ENCODE results near the gene TMEM39B.

DNA sequence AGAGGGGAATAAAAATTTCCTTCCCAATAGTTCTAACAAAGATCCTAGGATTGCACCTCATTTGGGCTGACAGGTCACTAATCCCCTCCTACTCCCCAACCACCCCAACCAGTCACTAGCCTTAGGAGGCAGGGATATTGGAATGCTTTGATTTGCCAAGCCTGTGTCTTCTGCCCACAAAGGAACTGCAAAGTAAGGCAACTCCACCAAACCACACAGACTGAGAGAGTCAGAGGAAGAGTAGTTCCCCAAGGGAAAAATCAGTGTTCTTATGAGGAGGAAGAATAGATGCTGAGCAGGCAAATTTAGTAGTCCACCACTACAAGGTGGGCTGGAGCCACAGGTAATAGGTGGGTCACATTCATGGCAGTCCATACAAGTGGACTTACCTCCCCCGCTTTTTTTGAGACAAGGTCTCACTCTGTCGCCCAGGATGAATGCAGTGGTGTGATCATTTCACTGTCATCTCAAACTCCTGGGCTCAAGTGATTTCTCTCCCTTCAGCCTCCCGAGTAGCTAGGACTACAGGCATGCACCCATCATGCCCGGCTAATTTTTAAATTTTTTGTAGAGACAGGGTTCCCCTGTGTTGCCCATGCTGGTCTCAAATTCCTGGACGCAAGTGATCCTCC is 3.7 kb upstream of the TMEM39B start:
- TF ChIP-seq, protein P1, sequence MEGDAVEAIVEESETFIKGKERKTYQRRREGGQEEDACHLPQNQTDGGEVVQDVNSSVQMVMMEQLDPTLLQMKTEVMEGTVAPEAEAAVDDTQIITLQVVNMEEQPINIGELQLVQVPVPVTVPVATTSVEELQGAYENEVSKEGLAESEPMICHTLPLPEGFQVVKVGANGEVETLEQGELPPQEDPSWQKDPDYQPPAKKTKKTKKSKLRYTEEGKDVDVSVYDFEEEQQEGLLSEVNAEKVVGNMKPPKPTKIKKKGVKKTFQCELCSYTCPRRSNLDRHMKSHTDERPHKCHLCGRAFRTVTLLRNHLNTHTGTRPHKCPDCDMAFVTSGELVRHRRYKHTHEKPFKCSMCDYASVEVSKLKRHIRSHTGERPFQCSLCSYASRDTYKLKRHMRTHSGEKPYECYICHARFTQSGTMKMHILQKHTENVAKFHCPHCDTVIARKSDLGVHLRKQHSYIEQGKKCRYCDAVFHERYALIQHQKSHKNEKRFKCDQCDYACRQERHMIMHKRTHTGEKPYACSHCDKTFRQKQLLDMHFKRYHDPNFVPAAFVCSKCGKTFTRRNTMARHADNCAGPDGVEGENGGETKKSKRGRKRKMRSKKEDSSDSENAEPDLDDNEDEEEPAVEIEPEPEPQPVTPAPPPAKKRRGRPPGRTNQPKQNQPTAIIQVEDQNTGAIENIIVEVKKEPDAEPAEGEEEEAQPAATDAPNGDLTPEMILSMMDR (IDR thresholded peaks at IDR 0.05) = no peak
- TF ChIP-seq POLR2A (IDR thresholded peaks at IDR 0.05) = no peak

Measured in uterus (tissue), 2 donors.